ENCODE measurements around the gene POLR2H.

DNA sequence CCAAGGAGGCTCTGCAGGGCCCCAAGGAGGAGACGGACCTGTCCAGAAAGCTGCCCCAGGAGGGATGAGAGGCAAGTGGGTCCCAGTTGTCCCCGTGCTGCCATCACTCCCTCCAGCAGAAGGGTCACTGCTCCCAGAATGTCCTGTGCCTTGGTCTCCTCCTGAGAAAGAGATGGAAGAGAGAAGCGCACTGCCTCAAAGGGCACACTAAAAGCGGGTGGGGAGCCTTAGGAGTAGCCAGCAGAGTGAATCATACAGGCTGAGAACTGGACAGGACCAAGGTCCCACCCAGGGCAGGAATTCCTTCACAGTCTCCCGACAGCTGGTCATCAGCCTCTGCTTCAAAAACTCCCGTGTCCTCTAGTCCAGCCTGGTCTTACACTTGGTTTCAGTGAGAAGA is 11.9 kb downstream of the POLR2H start:
- TF ChIP-seq EP300 (IDR thresholded peaks at IDR 0.05; ENCODE audit: borderline replicate concordance in 1 of 2, low read depth in 1 of 2, low read length in 1 of 2) (no peak), RAD21 (IDR thresholded peaks at IDR 0.05; ENCODE audit: low read length) (no peak), CTCF (IDR thresholded peaks at IDR 0.05) (no peak)

Measured in SK-N-SH (cell line).